ENCODE data around the gene PDE8B. TPM values are rescaled to one million over a fixed set of nuclear protein-coding genes. Genes with fewer than 3 reads are reported as not detected.

The PDE8B gene
- polyA plus RNA-seq, 1 of the 3 experiments (the other 2 are of a cell fraction) = not detected

- POLR2A ChIA-PET = no interaction called here
Measured at GRCh38 chr5:77418162-77418561, 207.7 kb downstream of the PDE8B start.

GRCh38 chr5:77418601-77419581 lies 208.4 kb downstream of the PDE8B start:
- Histone ChIP-seq H3K79me2 (ENCODE audit: insufficient read depth) (no peaks in the 10 kb centered on the region), H3K36me3 (replicated peaks in 1 of 2; ENCODE audit: control insufficient read depth in 1 of 2, insufficient read depth in 2 of 2, low read length in 1 of 2) (no peaks in the 10 kb centered on the region), H3K4me2 (no peak overlapping the region), H2AFZ (ENCODE audit: low read depth) (no peak overlapping the region), H3K9me3 (no peaks in the 10 kb centered on the region), H4K20me1 (ENCODE audit: insufficient read depth) (no peaks in the 10 kb centered on the region), H3F3A (replicated peaks; ENCODE audit: insufficient read depth) (no peaks in the 10 kb centered on the region), H3K4me3 (ENCODE audit: low read depth in 2 of 2, low read length in 1 of 2) (no peak overlapping the region), H3K9me2 (no peaks in the 10 kb centered on the region), H3K9ac (no peak overlapping the region), H3K27ac (ENCODE audit: low read depth in 2 of 2, low read length in 1 of 2) (no peak overlapping the region), H3K4me1 (ENCODE audit: control insufficient read depth in 1 of 2, insufficient read depth in 2 of 2, low read depth in 1 of 2, low read length in 1 of 2) (peaks cover 0 to 13% of the 10 kb centered on the region in 2 experiments; a peak in 1 of 4 replicates), H3K27me3 (ENCODE audit: insufficient read depth) (no peaks in the 10 kb centered on the region)
- CTCF ChIA-PET = interaction anchor here (1.0 to 3.6 kb wide), 4 partner anchors 18 to 289 kb away, joined by 3 to 19 read pairs (median 6); no protein-coding TSS in a partner anchor
- POLR2A ChIA-PET = no interaction called here
- no peak for DNase-seq
- no peak for TF ChIP-seq YY1 (IDR thresholded peaks at IDR 0.05; ENCODE audit: low read depth)
- TF ChIP-seq CHD2 (IDR thresholded peaks at IDR 0.05; ENCODE audit: low read length, partially characterized antibody) = no peak
- TF ChIP-seq NFIC (IDR thresholded peaks at IDR 0.05; ENCODE audit: borderline replicate concordance) = no peak
- no peak for TF ChIP-seq CTCF (IDR thresholded peaks at IDR 0.05)
- no peak for TF ChIP-seq JUND (IDR thresholded peaks at IDR 0.05)
- TF ChIP-seq FOXM1 (IDR thresholded peaks at IDR 0.05; ENCODE audit: low read depth) = no peak
- no peak for TF ChIP-seq MAX (IDR thresholded peaks at IDR 0.05; ENCODE audit: low read depth)
- WGBS (ENCODE audit: low lambda C conversion rate) = 75% methylated on average over 13 of the region's 13 CpGs

More at GRCh38 chr5:77418162-77418561, 207.7 kb downstream of the PDE8B start:
- no peaks in the 10 kb centered on the region for H3K79me2 ChIP-seq (ENCODE audit: insufficient read depth)
- CTCF ChIA-PET = interaction anchor here (1.0 to 3.6 kb wide), 3 partner anchors 19 to 289 kb away, joined by 3 to 19 read pairs (median 4); no protein-coding TSS in a partner anchor
- no peak overlapping the region for H3K9ac ChIP-seq
- H3K36me3 ChIP-seq (replicated peaks in 1 of 2; ENCODE audit: control insufficient read depth in 1 of 2, insufficient read depth in 2 of 2, low read length in 1 of 2) = no peaks in the 10 kb centered on the region
- peaks cover 0 to 13% of the 10 kb centered on the region in 2 experiments; a peak in 1 of 4 replicates for H3K4me1 ChIP-seq (ENCODE audit: control insufficient read depth in 1 of 2, insufficient read depth in 2 of 2, low read depth in 1 of 2, low read length in 1 of 2)
- no peak overlapping the region for H3K27ac ChIP-seq (ENCODE audit: low read depth in 2 of 2, low read length in 1 of 2)
- no peaks in the 10 kb centered on the region for H3F3A ChIP-seq (replicated peaks; ENCODE audit: insufficient read depth)
- TF ChIP-seq RAD21 (IDR thresholded peaks at IDR 0.05; ENCODE audit: low read length) = no peak
- TF ChIP-seq USF1 (IDR thresholded peaks at IDR 0.05; ENCODE audit: borderline replicate concordance, low read depth) = no peak
- no peak for TF ChIP-seq CHD2 (IDR thresholded peaks at IDR 0.05; ENCODE audit: low read length, partially characterized antibody)
- no peak for TF ChIP-seq NFIC (IDR thresholded peaks at IDR 0.05; ENCODE audit: borderline replicate concordance)
- no peak for TF ChIP-seq USF2 (IDR thresholded peaks at IDR 0.05; ENCODE audit: borderline replicate concordance, low read depth, low read length)
- H3K9me3 ChIP-seq = no peaks in the 10 kb centered on the region
- H3K27me3 ChIP-seq (ENCODE audit: insufficient read depth) = no peaks in the 10 kb centered on the region
- no peak for DNase-seq
- no peak overlapping the region for H2AFZ ChIP-seq (ENCODE audit: low read depth)
- H3K9me2 ChIP-seq = no peaks in the 10 kb centered on the region
- H3K4me3 ChIP-seq (ENCODE audit: low read depth in 2 of 2, low read length in 1 of 2) = no peak overlapping the region
- WGBS (ENCODE audit: low lambda C conversion rate) = 69% methylated on average over 3 of the region's 5 CpGs
- no peak overlapping the region for H3K4me2 ChIP-seq
- no peaks in the 10 kb centered on the region for H4K20me1 ChIP-seq (ENCODE audit: insufficient read depth)

All from SK-N-SH (cell line).